ENCODE results near the gene GAS6.
A peak's percentile ranks its signal among the peaks of the same experiment; 100 is the strongest.

The GAS6 gene

GRCh38 chr13:113817860-113818691 lies 45.8 kb downstream of the GAS6 start:
- DNase-seq = no peak

DNA sequence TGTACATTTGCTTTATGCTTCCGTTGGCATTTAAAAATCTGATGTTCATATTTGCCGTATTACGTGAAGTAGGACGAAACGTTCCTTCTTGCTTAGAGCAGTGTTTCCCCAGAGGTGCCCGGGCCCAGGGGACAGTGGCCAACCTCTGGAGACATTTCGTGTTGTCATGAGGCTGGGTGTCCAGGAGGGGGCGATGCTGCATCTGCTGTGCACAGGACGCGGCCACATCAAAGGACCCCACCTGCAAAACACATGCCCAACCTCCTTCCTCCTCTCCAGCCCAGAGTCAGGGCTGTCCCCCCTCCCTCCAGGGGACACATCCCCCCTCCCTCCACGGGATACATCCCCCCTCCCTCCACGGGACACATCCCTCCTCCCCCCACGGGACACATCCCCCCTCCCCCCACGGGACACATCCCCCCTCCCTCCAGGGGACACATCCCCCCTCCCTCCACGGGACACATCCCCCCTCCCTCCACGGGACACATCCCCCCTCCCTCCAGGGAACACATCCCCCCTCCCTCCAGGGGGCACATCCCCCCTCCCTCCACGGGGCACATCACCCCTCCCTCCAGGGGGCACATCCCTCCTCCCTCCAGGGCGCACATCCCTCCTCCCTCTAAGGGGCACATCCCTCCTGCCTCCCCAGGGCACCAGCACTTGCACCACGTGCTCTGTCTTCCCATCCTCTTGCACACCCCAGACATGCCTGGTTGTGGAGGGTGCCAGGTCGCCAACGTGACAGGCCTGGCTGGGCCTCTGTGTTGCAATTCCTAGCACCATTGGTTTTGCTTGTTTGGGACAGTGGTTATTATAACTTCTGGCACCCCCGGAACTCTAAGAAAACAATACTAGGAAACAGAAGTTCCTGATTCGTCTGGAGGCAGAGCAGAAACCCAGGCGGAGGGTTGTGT lies 46.7 kb downstream of the GAS6 start:
- DNase-seq = peak in 1 of 2 experiments; percentile 21

DNA sequence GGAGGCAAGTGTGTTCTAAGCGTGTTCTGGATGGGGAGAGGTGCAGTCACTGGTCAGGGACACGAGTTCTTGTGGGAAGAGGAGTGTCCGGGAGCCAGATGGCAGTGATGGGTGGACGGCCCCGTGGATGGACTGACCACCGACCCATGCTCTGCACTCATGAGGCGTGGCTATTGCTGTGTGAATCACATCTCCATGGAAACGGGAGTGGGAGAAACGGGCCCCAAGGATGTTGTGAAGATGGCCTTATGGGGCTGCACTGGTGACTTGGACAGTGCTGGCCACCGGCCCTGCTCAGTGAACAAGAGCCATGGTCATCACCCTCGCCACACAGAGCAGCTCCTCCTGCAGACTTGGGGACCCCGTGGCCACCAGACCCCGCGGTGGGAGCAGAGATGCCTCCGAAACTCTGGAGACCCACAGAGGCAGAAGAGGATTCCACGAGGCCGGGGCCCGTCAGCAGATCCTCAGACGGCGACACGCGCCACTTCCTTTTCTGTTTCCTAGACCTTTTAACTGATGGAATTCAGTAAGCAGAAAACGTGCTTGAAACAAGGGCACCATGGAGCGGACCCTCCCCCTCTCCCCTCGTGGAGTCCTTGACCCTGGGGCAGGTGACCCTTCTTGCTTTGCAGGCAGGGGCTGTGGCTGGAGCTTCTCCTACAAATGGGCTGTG lies 47.5 kb downstream of the GAS6 start:
- no peak for DNase-seq

DNA sequence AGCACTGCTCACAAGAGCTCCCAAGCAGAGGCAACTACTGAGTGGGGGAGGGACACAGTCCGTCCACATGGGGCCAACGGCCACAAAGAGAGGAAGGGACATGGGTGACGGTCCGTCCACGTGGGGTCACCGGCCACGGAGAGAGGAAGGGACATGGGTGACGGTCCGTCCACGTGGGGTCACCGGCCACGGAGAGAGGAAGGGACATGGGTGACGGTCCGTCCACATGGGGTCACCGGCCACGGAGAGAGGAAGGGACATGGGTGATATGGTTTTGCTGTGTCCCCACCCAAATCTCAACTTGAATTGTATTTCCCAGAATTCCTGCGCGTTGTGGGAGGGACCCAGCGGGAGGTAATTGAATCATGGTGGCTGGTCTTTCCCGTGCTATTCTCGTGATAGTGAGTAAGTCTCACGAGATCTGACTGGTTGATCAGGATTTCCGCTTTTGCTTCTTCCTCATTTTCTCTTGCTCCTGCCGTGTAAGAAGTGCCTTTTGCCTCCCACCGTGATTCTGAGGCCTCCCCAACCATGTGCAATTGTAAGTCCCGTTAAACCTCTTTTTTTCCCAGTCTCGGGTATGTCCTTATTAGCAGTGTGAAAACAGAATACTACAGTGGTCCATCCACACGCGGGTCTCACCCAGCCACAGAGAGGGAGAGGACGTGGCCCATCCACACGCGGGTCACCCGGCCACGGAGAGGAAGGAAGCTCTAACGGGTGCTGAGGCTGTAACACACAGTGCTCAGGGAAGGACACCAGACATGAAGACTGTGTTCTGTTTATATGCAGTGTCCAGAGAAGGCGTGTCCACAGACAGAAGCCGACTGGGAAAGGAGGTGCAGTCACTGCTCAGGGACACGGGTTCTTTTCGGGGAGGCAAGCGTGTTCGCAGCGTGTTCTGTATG lies 48.5 kb downstream of the GAS6 start:
- DNase-seq = no peak

GRCh38 chr13:113814435-113814821 lies 49.4 kb downstream of the GAS6 start:
- DNase-seq = no peak

DNA sequence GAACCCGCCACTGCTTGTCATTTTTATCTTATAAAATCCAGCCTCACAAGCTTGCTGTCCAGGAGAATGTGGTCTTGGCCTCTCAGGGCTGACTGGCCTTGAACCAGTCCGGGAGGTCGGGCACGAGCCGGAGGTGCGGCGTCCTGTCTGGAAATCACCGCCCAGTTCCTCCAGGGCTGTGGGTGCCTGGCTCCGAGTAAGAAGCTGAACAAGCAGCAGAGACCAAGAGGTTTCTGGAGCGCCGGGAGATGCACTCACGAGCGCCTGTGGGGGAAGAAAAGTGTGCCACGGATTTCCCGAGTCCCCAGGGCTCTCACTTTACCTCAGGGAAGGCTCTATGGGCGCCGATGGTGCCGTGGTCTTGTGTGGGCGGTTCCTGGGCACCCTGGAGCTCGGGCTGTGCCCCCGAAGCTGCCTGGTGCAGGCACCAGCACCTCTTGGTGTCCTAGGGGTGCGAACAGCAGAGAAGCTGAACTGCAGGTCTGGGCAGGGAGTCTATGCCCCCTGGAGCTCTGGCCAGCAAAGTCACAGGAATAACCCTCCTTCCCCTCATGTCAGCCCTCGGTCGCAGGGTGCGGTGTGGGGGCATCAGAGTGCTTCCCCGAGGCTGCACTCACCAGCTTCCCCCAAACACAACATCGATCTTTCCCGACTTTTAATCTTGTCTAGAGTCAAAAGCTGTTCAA lies 50.0 kb downstream of the GAS6 start:
- DNase-seq = no peak

- DNase-seq = no peak
Measured at GRCh38 chr13:113813070-113813748, 50.7 kb downstream of the GAS6 start.

DNA sequence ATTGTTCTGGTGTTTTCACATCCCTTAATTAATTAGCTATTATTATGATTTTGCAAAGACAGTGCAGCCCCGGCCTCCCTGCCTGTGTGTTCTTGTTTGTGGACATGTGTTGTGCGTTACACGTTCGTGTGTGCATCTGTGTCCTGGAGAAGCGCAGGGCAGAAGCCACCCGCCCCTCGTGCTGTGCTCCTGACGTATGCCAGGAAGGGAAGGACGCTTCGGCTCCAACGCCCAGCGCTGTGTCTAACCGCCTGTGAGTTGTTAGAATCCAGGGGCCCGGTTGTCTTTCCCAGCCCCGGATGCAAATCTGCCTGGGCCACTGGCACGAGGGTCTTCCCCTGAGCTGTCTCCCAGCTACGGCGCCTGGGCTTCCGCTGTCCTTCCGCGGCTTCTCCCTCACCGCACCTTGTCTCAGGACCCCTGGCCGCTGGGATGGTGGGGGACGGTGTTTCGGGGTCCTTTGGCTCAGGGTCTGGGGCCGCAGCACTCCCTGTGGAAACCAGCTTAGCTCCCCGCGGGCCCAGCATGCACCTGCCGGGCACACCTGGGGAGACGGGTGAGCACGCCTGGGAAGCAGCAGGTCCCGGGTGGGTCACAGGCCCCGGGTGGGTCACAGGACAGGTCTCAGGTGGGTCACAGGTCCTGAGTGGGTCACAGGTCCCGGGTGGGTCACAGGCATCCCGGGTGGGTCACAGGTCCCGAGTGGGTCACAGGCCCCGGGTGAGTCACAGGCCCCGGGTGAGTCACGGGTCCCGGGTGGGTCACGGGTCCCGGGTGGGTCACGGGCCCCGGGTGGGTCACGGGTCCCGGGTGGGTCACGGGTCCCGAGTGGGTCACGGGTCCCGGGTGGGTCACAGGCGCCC lies 51.5 kb downstream of the GAS6 start:
- DNase-seq = no peak

- no peak for DNase-seq
Measured at GRCh38 chr13:113811081-113811928, 52.6 kb downstream of the GAS6 start.

DNA sequence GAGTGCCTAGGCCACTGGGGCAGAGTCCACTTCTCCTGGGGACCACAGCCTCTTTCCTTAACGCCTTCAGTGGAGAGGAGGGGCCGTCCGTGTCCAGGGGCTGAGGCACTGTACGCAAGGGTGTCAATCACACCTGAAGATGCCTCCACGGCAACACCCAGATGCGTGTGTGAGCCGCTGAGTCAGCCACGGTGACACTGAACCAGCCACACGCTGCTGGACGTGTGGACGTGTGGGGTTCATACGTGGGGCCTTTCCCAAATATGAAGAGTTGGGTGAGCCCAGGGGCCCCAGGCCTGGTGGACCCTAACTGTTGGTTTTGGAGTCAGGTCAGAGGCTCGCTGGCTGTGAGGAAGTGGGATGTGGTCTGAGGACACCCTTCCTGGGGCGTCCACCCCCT lies 53.2 kb downstream of the GAS6 start:
- DNase-seq = no peak

DNA sequence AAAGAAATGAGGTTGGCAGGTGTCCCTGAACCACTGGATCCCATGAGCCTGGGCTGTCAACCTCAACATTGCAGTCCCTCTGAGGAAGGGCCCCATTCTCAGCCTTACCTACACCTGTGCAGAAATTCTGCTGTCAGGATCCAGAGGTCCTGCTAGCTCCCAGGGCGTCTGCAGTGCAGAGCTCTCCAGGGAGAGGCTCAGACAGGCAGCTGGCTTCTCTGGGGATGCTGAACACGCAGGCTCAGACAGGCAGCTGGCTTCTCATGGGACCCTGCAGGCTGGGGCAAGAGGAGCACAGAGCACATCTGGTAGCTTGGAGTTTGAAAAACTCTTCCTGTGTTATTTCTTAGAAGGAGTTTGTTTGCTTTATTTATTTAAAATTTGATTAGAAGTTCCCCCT lies 53.9 kb downstream of the GAS6 start:
- DNase-seq = no peak

- no peak for DNase-seq
Measured at GRCh38 chr13:113808058-113808834, 55.6 kb downstream of the GAS6 start.

GRCh38 chr13:113806526-113806925 lies 57.4 kb downstream of the GAS6 start:
- no peak for DNase-seq

GRCh38 chr13:113806104-113806471 lies 57.8 kb downstream of the GAS6 start:
- no peak for DNase-seq

DNA sequence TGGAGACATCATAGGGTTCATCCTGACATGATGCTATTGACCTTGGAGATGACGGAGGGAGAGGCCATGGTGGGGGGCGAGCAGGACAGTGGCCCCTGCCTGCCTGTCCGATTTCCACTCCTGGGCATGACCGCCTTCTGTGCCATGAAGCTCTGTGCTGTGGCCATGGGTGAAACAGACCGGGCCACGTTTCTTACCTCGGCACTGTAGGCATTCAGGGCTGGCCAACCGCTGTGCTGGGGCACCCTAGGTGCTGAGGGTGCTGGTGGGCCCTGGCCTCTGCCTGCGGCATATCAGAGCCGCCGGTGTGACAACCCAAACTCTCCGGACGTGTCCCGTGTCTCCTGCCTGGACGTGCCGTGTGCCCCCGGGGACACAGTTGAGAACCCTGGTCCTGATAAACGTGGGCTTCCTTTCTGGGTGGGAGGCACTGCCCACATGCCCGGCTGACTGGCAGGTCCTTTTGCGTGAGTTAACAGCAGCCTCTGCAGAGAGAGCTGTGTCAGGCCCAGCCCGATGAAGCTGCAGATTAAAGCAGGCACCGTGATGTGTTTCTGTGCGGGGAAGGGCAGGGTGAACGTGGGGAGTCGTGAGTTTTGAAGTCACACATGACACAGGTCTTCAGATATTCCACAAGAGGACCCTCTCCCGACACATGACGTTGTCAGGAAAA lies 58.3 kb downstream of the GAS6 start:
- no peak for DNase-seq

DNA sequence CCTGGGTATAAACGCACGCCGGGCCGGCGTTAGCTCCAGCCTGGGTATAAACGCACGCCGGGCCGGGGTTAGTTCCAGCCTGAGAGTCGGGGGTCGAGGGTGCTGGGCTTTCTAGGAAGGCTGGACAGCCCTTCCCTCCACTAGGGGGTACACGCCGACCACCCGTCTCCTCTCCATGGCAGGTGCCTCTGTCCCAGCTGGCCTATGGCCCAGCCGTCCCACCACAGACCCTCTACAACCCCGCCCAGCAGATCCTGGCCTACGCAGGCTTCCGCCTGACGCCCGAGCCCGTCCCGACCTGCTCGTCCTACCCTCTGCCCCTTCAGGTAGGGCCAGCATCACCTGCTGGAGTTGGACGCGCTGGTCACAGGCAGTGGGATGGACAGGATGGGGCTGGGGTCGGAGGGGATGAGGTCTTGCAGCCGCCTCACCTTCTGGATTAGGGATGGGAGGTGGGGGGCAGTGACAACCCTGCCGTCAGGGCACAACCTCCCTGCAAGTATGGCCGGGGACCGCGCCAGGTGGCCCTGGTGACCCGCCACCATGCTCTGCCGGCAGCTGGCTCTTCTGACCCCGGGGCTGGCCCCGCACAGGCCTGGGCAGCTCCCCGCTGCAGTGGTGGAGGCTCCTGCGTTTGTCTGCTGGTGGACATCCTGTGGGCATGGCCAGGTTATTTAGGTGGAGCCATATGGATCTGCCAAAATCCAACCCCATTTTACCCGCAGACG lies 59.0 kb downstream of the GAS6 start:
- DNase-seq = no peak

Measured in SW 1271 (cell line).